Measurements from ENCODE around the gene DEFB127.
"Not testable (repeated sequence)": the region's sequence is repeated elsewhere in the genome, so short reads cannot be mapped to it uniquely, and the experiment has no call there.

The DEFB127 gene, protein sequence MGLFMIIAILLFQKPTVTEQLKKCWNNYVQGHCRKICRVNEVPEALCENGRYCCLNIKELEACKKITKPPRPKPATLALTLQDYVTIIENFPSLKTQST

DNA sequence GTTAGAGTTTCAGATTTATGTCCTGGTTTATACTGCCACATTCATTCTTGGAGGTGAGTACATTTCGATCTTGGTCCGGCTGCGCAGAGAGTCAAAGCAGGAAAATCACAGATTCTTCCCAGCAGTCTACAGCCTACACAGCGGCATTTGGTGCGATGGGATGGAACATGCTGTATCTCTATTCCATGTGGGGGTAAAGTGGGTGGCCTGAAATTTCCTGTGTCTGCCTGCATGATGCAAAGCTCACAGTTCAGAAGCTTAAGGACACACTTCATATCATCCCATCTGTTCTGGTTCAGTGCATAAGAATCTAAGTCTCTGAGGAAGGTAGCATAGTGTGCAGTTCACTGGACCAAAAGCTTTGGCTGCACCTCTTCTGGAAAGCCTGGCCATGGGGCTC is at the start of gene DEFB127:
TSS of gene DEFB127 (plus strand) at position 301 of the 400 bp plus-strand sequence. CDS start at position 392, 91 bp downstream.
- no peak for DNase-seq (ENCODE audit: low spot score)

DNA sequence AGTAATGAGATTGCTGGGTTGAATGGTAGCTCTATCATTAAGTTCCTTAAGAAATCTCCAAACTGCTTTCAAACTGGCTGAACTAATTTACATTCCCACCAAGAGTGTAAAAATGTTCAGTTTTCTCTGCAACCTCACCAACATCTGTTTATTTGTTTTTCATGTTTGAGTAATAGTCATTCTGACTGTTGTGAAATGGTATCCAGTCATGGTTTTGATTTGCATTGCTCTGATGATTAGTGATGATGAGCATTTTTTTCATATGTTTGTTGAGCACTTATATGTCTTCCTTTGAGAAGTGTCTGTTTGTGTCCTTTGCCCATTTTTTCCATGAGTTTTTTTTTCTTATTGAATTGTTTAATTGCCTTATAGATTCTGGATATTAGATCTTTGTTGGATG is 44.9 kb upstream of the DEFB127 start:
- DNase-seq (ENCODE audit: low spot score) = no peak

DNA sequence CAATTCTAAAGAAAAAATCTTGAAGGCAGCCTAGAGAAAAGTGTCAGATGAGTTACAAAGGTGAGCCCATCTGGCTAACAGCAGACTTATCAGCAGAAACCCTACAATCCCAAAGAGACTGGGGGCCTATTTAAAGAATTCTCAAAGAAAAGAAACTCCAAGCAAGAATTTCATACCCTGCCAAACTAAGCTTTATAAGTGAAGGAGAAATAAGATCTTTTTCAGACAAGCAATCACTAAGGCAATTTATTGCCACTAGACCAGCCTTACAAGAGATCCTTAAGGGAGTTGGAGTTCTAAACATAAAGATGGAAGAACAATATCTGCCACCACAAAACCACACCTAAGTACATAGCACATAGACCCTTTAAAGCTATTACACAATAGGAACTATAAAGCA is 39.7 kb upstream of the DEFB127 start:
- no peak for DNase-seq (ENCODE audit: low spot score)

DNA sequence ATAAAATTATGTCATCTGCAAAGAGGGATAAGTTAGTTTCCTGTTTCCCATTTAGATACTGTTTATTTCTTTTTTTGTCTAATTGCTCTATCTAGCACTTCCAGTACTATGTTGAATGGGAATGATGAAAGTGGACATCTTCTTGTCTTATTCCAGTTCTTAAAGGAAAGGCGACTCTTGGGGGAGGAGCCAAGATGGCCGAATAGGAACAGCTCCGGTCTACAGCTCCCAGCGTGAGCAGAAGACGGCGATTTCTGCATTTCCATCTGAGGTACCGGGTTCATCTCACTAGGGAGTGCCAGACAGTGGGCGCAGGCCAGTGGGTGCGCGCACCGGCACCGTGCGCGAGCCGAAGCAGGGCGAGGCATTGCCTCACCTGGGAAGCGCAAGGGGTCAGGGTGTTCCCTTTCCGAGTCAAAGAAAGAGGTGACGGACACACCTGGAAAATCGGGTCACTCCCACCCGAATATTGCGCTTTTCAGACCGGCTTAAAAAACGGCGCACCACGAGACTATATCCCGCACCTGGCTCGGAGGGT is 27.4 kb upstream of the DEFB127 start:
- not testable (repeated sequence) for DNase-seq (ENCODE audit: low spot score)

DNA sequence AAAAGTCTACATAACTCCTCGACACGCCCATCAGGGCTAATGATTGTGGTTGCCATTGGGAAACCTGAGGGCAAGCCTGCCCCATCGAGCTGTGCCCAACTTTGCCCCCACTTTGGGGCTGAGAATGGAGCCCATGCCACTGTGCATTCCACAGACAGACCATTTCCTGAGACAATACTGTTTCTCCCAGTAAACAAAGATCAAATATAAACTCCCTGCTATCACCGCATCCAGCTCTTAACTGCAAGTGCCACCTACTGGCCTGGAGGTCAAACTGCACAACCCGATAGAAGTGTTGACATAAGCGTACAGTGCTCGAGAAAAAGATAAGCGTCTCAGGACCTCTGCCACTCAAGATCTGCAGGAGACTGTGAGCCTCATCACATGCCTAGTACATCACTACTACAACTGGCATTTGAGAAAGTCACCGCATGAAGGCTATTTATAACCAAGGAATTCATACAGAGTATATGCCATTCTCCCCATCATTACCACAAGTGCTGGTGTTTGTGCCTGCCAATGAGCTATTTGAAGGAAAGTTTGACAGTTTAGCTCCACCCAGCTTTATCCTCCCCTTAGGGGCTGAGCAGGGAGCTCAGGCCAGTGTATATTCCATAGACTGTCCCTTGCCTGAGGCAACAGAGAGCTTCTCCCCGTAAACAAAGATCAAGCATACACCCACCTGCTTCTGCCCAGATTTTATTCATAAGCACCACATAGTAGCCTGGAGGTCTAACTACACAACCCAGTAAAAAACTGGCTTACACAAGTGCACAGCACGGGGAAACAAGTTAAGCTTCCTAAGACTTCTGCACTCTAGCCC is 19.4 kb upstream of the DEFB127 start:
- DNase-seq (ENCODE audit: low spot score) = no peak

DNA sequence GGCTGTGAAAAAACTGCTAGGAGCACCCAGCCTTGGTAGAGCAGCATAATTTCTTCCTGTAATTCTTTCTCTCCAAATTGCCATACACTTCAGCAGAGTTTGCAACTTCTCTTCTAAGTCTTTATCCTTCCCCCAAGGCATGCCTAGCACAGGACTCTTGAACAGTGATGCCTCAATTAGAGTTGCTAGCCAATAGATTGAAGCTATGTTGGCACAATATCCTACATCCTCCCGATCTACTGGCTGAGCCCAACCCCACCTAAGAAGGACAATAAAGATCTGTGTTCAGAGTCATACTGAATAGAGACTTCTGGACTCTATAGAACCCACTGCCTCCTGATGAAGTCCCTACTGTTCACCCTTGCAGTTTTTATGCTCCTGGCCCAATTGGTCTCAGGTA is 15.0 kb upstream of the DEFB127 start, which contains the start of gene DEFB126:
TSS of gene DEFB126 (plus strand) at position 301 of the 400 bp plus-strand sequence. CDS start at position 340, 39 bp downstream.
- DNase-seq (ENCODE audit: low spot score) = no peak

DNA sequence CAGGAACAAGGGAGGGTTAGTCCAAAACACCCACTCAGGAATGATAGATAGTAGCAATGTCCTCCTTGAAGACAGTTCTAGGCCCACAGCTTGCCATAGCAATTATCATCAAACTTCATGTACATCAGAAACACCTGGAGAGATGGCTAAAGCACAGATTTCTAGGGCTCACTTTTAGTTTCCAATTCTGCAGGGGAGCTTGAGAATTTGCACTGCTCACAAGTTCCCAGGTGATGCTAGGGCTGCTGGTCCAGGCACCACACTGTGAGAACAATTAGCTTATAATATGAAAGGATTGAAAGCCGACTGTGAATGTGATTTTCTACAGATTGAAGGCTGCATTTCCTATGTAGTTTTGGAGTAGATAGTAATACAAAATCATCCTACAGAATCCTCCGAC is 11.4 kb upstream of the DEFB127 start:
- DNase-seq (ENCODE audit: low spot score) = no peak

DNA sequence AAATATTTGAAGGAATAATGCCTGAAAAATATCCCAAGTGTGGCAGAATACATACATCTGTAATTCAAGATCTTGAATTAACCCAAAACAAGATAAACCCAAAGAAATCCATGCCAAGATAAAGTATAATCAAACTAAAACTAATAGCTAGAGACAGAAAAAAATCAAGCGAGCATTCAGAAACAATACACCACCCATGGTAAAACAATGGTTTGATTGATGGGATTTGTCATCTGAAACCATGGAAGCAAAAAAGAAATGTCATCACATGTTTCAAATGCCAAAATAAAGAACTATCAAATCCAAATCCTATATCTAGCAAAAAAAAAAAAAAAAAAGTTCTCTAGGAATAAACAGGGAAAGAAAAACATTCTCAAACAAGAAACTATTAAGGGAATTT is 5.1 kb upstream of the DEFB127 start:
- DNase-seq (ENCODE audit: low spot score) = no peak

DNA sequence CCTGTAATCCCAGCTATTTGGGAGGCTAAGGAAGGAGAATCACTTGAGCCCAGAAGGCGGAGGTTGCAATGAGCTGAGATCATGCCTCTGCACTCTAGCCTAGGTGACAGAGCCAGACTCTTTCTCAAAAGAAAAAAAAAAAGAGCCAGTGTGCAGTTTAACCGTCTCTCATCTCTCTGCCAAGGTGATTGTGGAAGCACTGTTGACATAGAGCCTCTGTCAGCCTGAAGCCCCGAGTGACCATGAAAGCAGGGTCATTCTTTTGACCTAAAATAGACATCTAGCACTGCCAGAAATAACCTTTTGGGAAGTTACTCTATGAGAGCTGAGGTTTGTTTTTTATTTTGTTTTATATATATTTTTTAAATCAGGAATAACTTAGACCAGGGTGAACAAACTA is 7.4 kb downstream of the DEFB127 start:
- DNase-seq (ENCODE audit: low spot score) = no peak

DNA sequence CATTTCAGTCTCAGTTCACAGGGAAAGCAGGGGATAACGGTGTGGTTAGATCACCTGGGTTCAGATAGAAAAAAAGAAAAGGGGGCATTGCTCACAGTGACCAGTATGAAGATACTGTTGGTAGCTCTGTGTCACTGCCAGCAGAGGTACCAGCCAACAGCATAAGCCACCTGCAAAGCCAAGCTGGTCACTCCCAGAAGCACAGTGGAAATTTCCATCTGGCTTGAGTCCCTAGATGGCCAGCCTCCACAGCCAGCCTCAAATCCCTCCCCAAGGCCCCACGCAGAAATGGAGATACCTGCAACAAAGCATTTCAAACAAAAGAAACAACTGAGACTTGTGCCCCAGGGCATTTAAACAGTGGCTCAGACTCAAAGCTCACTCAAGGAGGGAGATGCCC is 11.6 kb downstream of the DEFB127 start:
- no peak for DNase-seq (ENCODE audit: low spot score)

DNA sequence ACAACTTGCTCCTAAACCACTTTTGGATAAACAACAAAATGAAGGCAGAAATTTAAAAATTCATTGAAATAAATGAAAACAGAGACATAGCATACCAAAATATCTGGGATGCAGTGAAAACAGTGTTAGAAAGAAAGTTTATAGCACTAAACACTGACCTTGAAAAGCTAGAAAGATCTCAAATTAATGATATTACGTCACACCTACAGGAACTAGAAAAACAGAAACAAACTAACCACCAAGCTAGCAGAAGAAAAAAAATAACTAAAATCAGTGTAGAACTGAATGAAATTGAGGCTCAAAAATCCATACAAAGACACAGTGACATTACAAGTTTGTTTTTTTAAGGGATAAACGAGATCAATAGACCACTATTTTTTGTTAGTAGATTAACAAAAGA is 27.0 kb downstream of the DEFB127 start:
- DNase-seq (ENCODE audit: low spot score) = no peak

DNA sequence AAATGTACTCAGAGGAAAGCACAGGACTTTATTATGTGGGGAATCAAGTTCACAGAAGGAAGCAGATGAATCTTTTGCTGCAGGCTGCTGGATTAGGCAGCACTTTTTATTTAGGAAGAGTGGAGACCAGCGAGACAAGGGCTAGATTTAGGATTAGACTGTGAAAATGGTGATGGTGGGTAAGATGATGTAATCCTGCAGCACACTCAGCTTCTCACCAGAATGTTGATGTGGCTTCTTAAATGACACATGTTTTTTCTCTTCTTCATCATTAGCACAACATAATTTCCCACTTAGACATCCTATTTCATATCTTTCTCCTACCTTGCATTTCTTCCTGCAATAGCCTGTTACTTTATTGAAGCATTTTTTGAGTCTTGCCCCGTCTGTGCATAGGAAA is 30.5 kb downstream of the DEFB127 start:
- no peak for DNase-seq (ENCODE audit: low spot score)

DNA sequence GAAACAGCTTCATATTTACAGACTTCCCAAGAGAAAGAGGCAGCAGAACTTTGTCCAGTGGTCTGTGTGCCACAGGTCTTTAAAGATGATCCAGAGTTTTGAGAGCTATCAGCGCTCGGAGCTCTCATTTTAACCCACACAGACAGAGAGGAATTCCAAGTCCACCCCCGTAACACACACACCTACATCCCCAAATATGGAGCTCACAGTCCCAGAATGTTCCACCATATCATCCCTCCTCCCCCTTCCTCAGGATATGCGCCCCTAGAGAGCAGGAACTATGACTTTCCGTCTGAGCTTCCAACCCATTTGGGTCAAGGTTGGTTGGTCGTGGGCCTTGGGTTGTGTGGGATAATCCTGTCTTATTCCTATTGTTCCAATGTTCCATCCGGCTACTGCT is 32.4 kb downstream of the DEFB127 start, which contains the start of gene DEFB128:
TSS of gene DEFB128 (minus strand) at position 101 of the 400 bp plus-strand sequence. CDS start at position 13, 88 bp downstream.
- DNase-seq (ENCODE audit: low spot score) = no peak

DNA sequence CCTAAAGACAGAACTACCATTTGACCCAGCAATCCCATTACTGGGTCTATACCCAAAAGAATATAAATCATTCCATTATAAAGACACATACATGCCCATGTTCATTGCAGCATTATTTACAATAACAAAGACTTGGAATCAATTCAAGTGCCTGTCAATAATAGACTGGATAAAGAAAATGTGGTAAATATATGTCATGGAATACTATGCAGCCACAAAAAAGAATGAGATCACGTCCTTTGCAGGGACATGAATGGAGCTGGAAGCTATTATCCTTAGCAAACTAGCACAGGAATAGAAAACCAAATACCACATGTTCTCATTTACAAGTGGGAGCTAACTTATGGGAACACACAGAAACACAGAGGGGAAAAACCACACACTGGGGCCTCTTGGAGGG is 41.0 kb downstream of the DEFB127 start:
- DNase-seq (ENCODE audit: low spot score) = no peak

DNA sequence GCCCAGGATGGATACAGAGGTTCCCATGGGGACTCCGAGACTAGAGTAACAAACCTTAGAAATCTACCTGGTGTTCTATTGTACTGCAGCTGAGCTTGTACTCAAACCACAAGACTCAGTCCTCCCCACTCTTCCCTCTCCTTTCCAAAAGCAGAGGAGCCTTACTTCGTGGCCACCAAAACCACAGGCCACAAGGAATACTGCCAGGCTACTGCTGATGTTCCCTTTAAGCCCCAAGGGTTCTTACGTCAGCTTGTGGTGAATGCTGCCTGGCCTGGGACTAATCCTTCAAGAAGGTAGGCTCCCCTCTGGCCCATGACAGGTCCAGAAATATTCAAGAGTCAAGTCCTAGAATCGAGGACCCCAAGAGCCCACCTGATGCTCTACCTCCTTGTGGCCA is 42.7 kb downstream of the DEFB127 start:
- DNase-seq (ENCODE audit: low spot score) = no peak

DNA sequence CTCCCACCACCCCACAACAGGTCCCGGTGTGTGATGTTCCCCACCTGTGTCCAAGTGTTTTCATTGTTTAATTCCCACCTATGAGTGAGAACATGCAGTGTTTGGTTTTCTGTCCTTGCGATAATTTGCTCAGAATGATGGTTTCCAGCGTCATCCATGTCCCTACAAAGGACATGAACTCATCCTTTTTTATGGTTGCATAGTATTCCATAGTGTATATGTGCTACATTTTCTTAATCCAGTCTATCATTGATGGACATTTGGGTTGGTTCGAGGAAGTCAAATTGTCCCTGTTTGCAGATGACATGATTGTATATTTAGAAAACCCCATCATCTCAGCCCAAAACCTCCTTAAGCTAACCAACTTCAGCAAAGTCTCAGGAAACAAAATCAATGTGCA is 46.4 kb downstream of the DEFB127 start:
- DNase-seq (ENCODE audit: low spot score) = not testable (repeated sequence)

Data from hepatic stellate cell (primary cell).